Astrocyte (in vitro differentiated cells and primary cell): ENCODE results near the gene GKN1. TPM values are rescaled to one million over a fixed set of nuclear protein-coding genes. Genes with fewer than 3 reads are reported as not detected.

Experiments used
- DNase-seq: peaks from one replicate; pipeline ENCODE4 v3.0.0-alpha.2; 2010; ENCODE audit warnings: low read depth
- FAIRE-seq: peaks from 2 replicates; lab custom pipeline; 2011; peaks lifted over from hg19 to GRCh38; lab: Jason Lieb, UNC
- H2AFZ ChIP-seq: 2 replicates; pipeline ENCODE4 v1.6.0; 2012; ENCODE audit warnings: low read depth, low read length, inconsistent platforms
- H3K27ac ChIP-seq: 2 replicates; pipeline ENCODE4 v1.5.1; 2011; ENCODE audit warnings: low read depth, low read length, inconsistent platforms
- H3K27me3 ChIP-seq: 2 replicates; pipeline ENCODE4 v1.6.0; 2011; ENCODE audit warnings: low read length, inconsistent platforms; ENCODE audit not compliant: insufficient read depth
- H3K36me3 ChIP-seq: 2 replicates; pipeline ENCODE4 v1.5.1; 2011; ENCODE audit warnings: low read length, inconsistent platforms; ENCODE audit not compliant: insufficient read depth
- H3K4me1 ChIP-seq: 2 replicates; pipeline ENCODE4 v1.5.1; 2011; ENCODE audit warnings: low read length, inconsistent platforms; ENCODE audit not compliant: insufficient read depth
- H3K4me2 ChIP-seq: 2 replicates; pipeline ENCODE4 v1.6.0; 2012; ENCODE audit warnings: low read length, inconsistent platforms
- H3K4me3 ChIP-seq: 2 replicates; pipeline ENCODE4 v1.5.1; 2011; ENCODE audit warnings: low read depth, mild to moderate bottlenecking, low read length, inconsistent platforms; ENCODE audit not compliant: insufficient read depth
- H3K79me2 ChIP-seq: 2 replicates; pipeline ENCODE4 v1.6.0; 2012; ENCODE audit warnings: mild to moderate bottlenecking, low read length, inconsistent platforms; ENCODE audit not compliant: insufficient read depth
- H3K9ac ChIP-seq: 2 replicates; pipeline ENCODE4 v1.6.0; 2012; ENCODE audit warnings: mild to moderate bottlenecking, low read length, inconsistent platforms
- H3K9me3 ChIP-seq: 2 replicates; pipeline ENCODE4 v1.5.1; 2012; ENCODE audit warnings: low read depth, mild to moderate bottlenecking, low read length, inconsistent platforms; ENCODE audit not compliant: insufficient read depth
- H4K20me1 ChIP-seq: 2 replicates; pipeline ENCODE4 v1.6.0; 2012; ENCODE audit warnings: low read length, inconsistent platforms; ENCODE audit not compliant: insufficient read depth
- H3K27ac Mint-ChIP-seq: one replicate; pipeline ENCODE4 v1.8.0; 2021; ENCODE audit warnings: mild to moderate bottlenecking, mixed read lengths; ENCODE audit not compliant: unreplicated experiment
- H3K27me3 Mint-ChIP-seq: one replicate; pipeline ENCODE4 v1.8.0; 2021; ENCODE audit warnings: low read depth, mixed read lengths; ENCODE audit not compliant: unreplicated experiment
- H3K36me3 Mint-ChIP-seq: one replicate; pipeline ENCODE4 v1.8.0; 2021; ENCODE audit warnings: low read depth, mixed read lengths; ENCODE audit not compliant: unreplicated experiment
- H3K4me1 Mint-ChIP-seq: one replicate; pipeline ENCODE4 v1.8.0; 2021; ENCODE audit warnings: low read depth, mixed read lengths; ENCODE audit not compliant: unreplicated experiment
- H3K4me3 Mint-ChIP-seq: one replicate; pipeline ENCODE4 v1.8.0; 2021; ENCODE audit warnings: mild to moderate bottlenecking, moderate library complexity, mixed read lengths; ENCODE audit not compliant: unreplicated experiment
- H3K9me3 Mint-ChIP-seq: one replicate; pipeline ENCODE4 v1.8.0; 2021; ENCODE audit warnings: mild to moderate bottlenecking, mixed read lengths; ENCODE audit not compliant: unreplicated experiment
- CTCF ChIP-seq: IDR thresholded peaks from 2 replicates; pipeline ENCODE4 v1.5.1; 2011; ENCODE audit warnings: low read depth, mild to moderate bottlenecking, inconsistent platforms, low read length, moderate library complexity; ENCODE audit not compliant: insufficient read depth
- EZH2 ChIP-seq: IDR thresholded peaks from 2 replicates; pipeline ENCODE4 v1.6.1; 2012; ENCODE audit warnings: mild to moderate bottlenecking, low read length, inconsistent platforms; ENCODE audit not compliant: insufficient read depth
- total RNA-seq: library from RNA; stranded (reverse); gene quantifications from 2 replicates; pipeline ENCODE4 v1.2.1, GENCODE V29; 2021

The GKN1 gene
- total RNA-seq, 1 donor from 2014 or later, result not detected

GRCh38 chr2:68977453-68977852 lies 3.0 kb downstream of the GKN1 start:
- H3K4me3 ChIP-seq, result no peak overlapping the region
- H3K9ac ChIP-seq, result no peak overlapping the region
- no peak overlapping the region for H2AFZ ChIP-seq
- no peaks in the 10 kb centered on the region for H4K20me1 ChIP-seq
- no peak overlapping the region for H3K4me2 ChIP-seq
- H3K36me3 Mint-ChIP-seq, result no peaks in the 10 kb centered on the region
- TF ChIP-seq EZH2 (no peak), CTCF (no peak)
- H3K36me3 ChIP-seq, result no peaks in the 10 kb centered on the region
- DNase-seq (no peak), FAIRE-seq (peak; percentile 9)
- H3K27ac ChIP-seq, result no peak overlapping the region
- no peaks in the 10 kb centered on the region for H3K27me3 ChIP-seq
- H3K4me3 Mint-ChIP-seq, result no peak overlapping the region
- no peaks in the 10 kb centered on the region for H3K9me3 Mint-ChIP-seq
- H3K9me3 ChIP-seq, result no peaks in the 10 kb centered on the region
- H3K4me1 Mint-ChIP-seq, result peaks cover 23% of the 10 kb centered on the region
- H3K79me2 ChIP-seq, result no peaks in the 10 kb centered on the region
- no peaks in the 10 kb centered on the region for H3K27me3 Mint-ChIP-seq
- peaks cover 6% of the 10 kb centered on the region for H3K4me1 ChIP-seq
- H3K27ac Mint-ChIP-seq, result no peak overlapping the region

- no peak for FAIRE-seq
- H2AFZ ChIP-seq, result no peak overlapping the region
Observed at GRCh38 chr2:68978098-68978497, 3.7 kb downstream of the GKN1 start.

More at GRCh38 chr2:68978098-68978497, 3.7 kb downstream of the GKN1 start:
- H3K4me2 ChIP-seq, result no peak overlapping the region
- no peak overlapping the region for H3K27ac ChIP-seq
- DNase-seq, result no peak
- no peaks in the 10 kb centered on the region for H3K36me3 ChIP-seq
- no peak overlapping the region for H3K27ac Mint-ChIP-seq
- peaks cover 16% of the 10 kb centered on the region for H3K4me1 Mint-ChIP-seq
- H3K4me3 Mint-ChIP-seq, result no peak overlapping the region
- no peaks in the 10 kb centered on the region for H3K79me2 ChIP-seq
- no peak for TF ChIP-seq CTCF
- no peak for TF ChIP-seq EZH2
- H3K4me3 ChIP-seq, result no peak overlapping the region
- H3K27me3 ChIP-seq, result no peaks in the 10 kb centered on the region
- H4K20me1 ChIP-seq, result no peaks in the 10 kb centered on the region
- H3K4me1 ChIP-seq, result no peaks in the 10 kb centered on the region
- H3K9me3 Mint-ChIP-seq, result no peaks in the 10 kb centered on the region
- no peaks in the 10 kb centered on the region for H3K27me3 Mint-ChIP-seq
- no peaks in the 10 kb centered on the region for H3K36me3 Mint-ChIP-seq
- no peak overlapping the region for H3K9ac ChIP-seq
- no peaks in the 10 kb centered on the region for H3K9me3 ChIP-seq
